IMR-90 (cell line): ENCODE measurements around the gene MPP7. TPM values are rescaled to one million over a fixed set of nuclear protein-coding genes. Genes with fewer than 3 reads are reported as not detected.

ENCODE experiments used
- ATAC-seq: fragments of 200-7000 bp; cut with Tn5 transposase; 2 replicates; pipeline ENCODE4 v1.9.1; 2020; ENCODE audit warnings: low read depth, mild to moderate bottlenecking, moderate library complexity
- BruUV-seq: library from RNA; stranded (reverse); fragments of 400-500 nt; replicated peaks from 2 replicates; lab custom pipeline; 2021; lab: Mats Ljungman, UMichigan
- CTCF ChIA-PET: fragments of 300-600 bp; formaldehyde crosslinking; extraction: SDS; loops from one replicate; lab custom pipeline; 2021; ENCODE audit warnings: antibody characterized with exemption; lab: Yijun Ruan, JAX
- POLR2A ChIA-PET: fragments of 300-600 bp; sonication (Branson Sonifier 250); formaldehyde crosslinking; loops from one replicate; lab custom pipeline; 2022; ENCODE audit warnings: antibody characterized with exemption; ENCODE audit not compliant: unreplicated experiment; lab: Charles Lee
- DNase-seq: peaks from one replicate; pipeline ENCODE4 v3.0.0; 2013
- H2AFZ ChIP-seq: replicated peaks from 2 replicates; pipeline ENCODE3; 2013; ENCODE audit warnings: low read length, mild to moderate bottlenecking; ENCODE audit not compliant: poor library complexity
- H2AK5ac ChIP-seq: 2 replicates; pipeline ENCODE4 v1.6.1; 2013; ENCODE audit warnings: low read depth, low read length, inconsistent platforms
- H2AK9ac ChIP-seq: replicated peaks from 2 replicates; pipeline ENCODE3; 2013; ENCODE audit warnings: mild to moderate bottlenecking, low read depth, low read length, moderate library complexity; ENCODE audit not compliant: poor library complexity
- H2BK120ac ChIP-seq: 2 replicates; pipeline ENCODE4 v1.6.1; 2013; ENCODE audit warnings: low read depth, low read length, inconsistent platforms
- H2BK15ac ChIP-seq: 3 replicates; pipeline ENCODE4 v1.6.1; 2013; ENCODE audit warnings: low read depth, low read length, inconsistent platforms
- H2BK20ac ChIP-seq: 2 replicates; pipeline ENCODE4 v1.6.1; 2013; ENCODE audit warnings: low read depth, mild to moderate bottlenecking, inconsistent platforms, low read length, moderate library complexity
- H2BK5ac ChIP-seq: 2 replicates; pipeline ENCODE4 v1.6.1; 2013; ENCODE audit warnings: mild to moderate bottlenecking, low read depth, low read length, inconsistent platforms; ENCODE audit not compliant: poor library complexity, severe bottlenecking
- H3K14ac ChIP-seq: replicated peaks from 2 replicates; pipeline ENCODE4 v1.6.1; 2013; ENCODE audit warnings: low read depth, low read length, inconsistent platforms
- H3K18ac ChIP-seq: 2 replicates; pipeline ENCODE4 v1.6.1; 2013; ENCODE audit warnings: low read depth, low read length, control low read depth
- H3K23ac ChIP-seq: 2 replicates; pipeline ENCODE4 v1.6.1; 2013; ENCODE audit warnings: low read depth, low read length, inconsistent platforms
- H3K27ac ChIP-seq: 2 replicates; pipeline ENCODE4 v1.5.1; 2013; ENCODE audit warnings: mild to moderate bottlenecking, control low read depth, low read length; ENCODE audit not compliant: insufficient read depth
- H3K27me3 ChIP-seq: 2 replicates; pipeline ENCODE4 v1.6.1; 2013; ENCODE audit warnings: low read length; ENCODE audit not compliant: control insufficient read depth, insufficient read depth
- H3K36me3 ChIP-seq: 2 replicates; pipeline ENCODE4 v1.6.1; 2013; ENCODE audit warnings: low read length, mixed read lengths; ENCODE audit not compliant: control insufficient read depth, insufficient read depth
- H3K4ac ChIP-seq: 2 replicates; pipeline ENCODE4 v1.6.1; 2013; ENCODE audit warnings: low read depth, low read length, inconsistent platforms
- H3K4me1 ChIP-seq: 2 replicates; pipeline ENCODE4 v1.6.1; 2013; ENCODE audit warnings: low read length, mixed read lengths; ENCODE audit not compliant: control insufficient read depth, insufficient read depth
- H3K4me2 ChIP-seq: 2 replicates; pipeline ENCODE4 v1.6.1; 2013; ENCODE audit warnings: low read depth, mild to moderate bottlenecking, control low read depth, low read length, moderate library complexity
- H3K4me3 ChIP-seq: 2 replicates; pipeline ENCODE4 v1.5.1; 2013; ENCODE audit warnings: low read depth, mild to moderate bottlenecking, control low read depth, low read length, moderate library complexity; ENCODE audit not compliant: insufficient read depth
- H3K56ac ChIP-seq: 2 replicates; pipeline ENCODE4 v1.6.1; 2013; ENCODE audit warnings: low read length, inconsistent platforms; ENCODE audit not compliant: insufficient read depth; ENCODE audit errors: extremely low read depth
- H3K79me1 ChIP-seq, 2 experiments: 2 replicates each; pipeline ENCODE4 v1.6.1; 2013; ENCODE audit warnings: low read length in 2 of 2, inconsistent platforms in 1 of 2, low read depth in 1 of 2
- H3K9ac ChIP-seq: 2 replicates; pipeline ENCODE4 v1.6.1; 2013; ENCODE audit warnings: low read depth, low read length, control low read depth
- H3K9me1 ChIP-seq: 2 replicates; pipeline ENCODE4 v1.6.1; 2013; ENCODE audit warnings: low read length, inconsistent platforms; ENCODE audit not compliant: insufficient read depth
- H3K9me3 ChIP-seq: 2 replicates; pipeline ENCODE4 v1.6.1; 2013; ENCODE audit warnings: low read length; ENCODE audit not compliant: control insufficient read depth, insufficient read depth
- H4K20me1 ChIP-seq: 2 replicates; pipeline ENCODE4 v1.6.1; 2013; ENCODE audit warnings: low read length, inconsistent platforms; ENCODE audit not compliant: insufficient read depth
- H4K5ac ChIP-seq: 2 replicates; pipeline ENCODE4 v1.6.1; 2013; ENCODE audit warnings: mild to moderate bottlenecking, low read depth, low read length, control low read depth
- H4K8ac ChIP-seq, 2 experiments: 2 replicates each; pipeline ENCODE4 v1.6.1; 2013; ENCODE audit warnings: low read depth in 2 of 2, low read length in 2 of 2, control low read depth in 1 of 2, inconsistent platforms in 1 of 2
- H4K91ac ChIP-seq: 2 replicates; pipeline ENCODE4 v1.6.1; 2013; ENCODE audit warnings: low read depth, low read length, inconsistent platforms; ENCODE audit not compliant: insufficient read depth
- CEBPB ChIP-seq: IDR thresholded peaks from 2 replicates; pipeline ENCODE4 v1.6.1; 2012; ENCODE audit warnings: low read depth, low read length, improper control_type of control experiment
- SMC3 ChIP-seq: fragments of 150-350 bp; IDR thresholded peaks from 2 replicates; pipeline ENCODE4 v1.6.1; 2016; ENCODE audit warnings: low read depth, mild to moderate bottlenecking, antibody characterized with exemption, low read length, moderate library complexity
- WGBS, 2 experiments: methylation state at CpG; one replicate each; pipeline versions ENCODE4 v1.1.5 to v1.1.7; 2013; ENCODE audit warnings: missing lambda C conversion rate in 2 of 2; ENCODE audit not compliant: insufficient read length in 1 of 2; ENCODE audit errors: extremely low coverage in 2 of 2; 5-methylcytosine and 5-hydroxymethylcytosine counted together
- dilution Hi-C: fragments of 300-500 bp; cut with HindIII; formaldehyde crosslinking; loops from one replicate; pipeline ENCODE4 v1.14.3; 2018; ENCODE audit warnings: low sequenced_read_pairs; ENCODE audit not compliant: unreplicated experiment
- in situ Hi-C: fragments of 300-500 bp; cut with MboI; formaldehyde crosslinking; loops from 3 replicates; pipeline ENCODE4 v1.14.3; 2019; ENCODE audit warnings: low sequenced_read_pairs, inconsistent platforms, mixed read lengths
- intact Hi-C: fragments of 100-400 bp; cut with micrococcal nuclease; formaldehyde crosslinking; loops from 2 replicates; pipeline ENCODE4 v1.10.0; 2022
- polyA plus RNA-seq, 3 experiments: library from polyadenylated mRNA; depleted of rRNA; stranded (reverse); fragments of >200 nt; gene quantifications; 2 replicates each; pipeline ENCODE4 v1.2.3, GENCODE V29; 2012; ENCODE audit warnings: low replicate concordance in 1 of 3
- total RNA-seq: library from RNA; depleted of rRNA; stranded (reverse); fragments of >200 nt; gene quantifications from 2 replicates; pipeline ENCODE4 v1.2.3, GENCODE V29; 2012

Gene MPP7
- total and polyA plus RNA-seq, 2 of the 4 experiments (the other 2 are of a cell fraction) = 0.39 to 1.4 TPM

DNA sequence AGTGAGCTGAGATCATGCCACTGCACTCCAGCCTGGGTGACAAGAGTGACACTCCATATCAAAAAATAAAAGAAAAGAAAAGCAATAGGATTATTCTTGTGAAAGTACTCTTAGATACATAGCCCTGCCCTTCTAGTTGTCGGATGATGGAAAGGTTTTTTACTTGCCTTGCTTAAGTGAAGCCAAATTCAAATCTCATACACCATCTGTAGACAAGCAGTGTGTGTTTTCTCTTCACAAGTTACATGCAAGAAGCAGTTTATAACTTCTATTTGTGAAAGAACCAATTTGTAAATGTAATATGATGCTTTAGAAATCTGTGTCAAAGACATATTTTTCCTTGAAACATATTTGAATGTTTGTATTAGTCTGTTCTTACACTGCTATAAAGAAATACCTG lies 15.8 kb upstream of the MPP7 start:
- Histone ChIP-seq H4K8ac (no peak overlapping the region), H3K23ac (no peak overlapping the region), H3K18ac (no peak overlapping the region), H2AK9ac (no peak overlapping the region), H3K56ac (no peak overlapping the region), H3K14ac (no peak overlapping the region), H3K27me3 (peaks cover 19% of the 10 kb centered on the region), H2AK5ac (no peak overlapping the region), H2BK15ac (no peak overlapping the region), H3K4me3 (no peak overlapping the region), H3K36me3 (no peaks in the 10 kb centered on the region), H2BK5ac (no peak overlapping the region), H4K5ac (no peak overlapping the region), H4K91ac (no peak overlapping the region), H3K27ac (no peak overlapping the region), H3K79me1 (no peaks in the 10 kb centered on the region), H3K9me3 (no peaks in the 10 kb centered on the region), H2AFZ (no peak overlapping the region), H3K4ac (no peak overlapping the region), H3K9ac (no peak overlapping the region), H2BK20ac (no peak overlapping the region), H4K20me1 (no peaks in the 10 kb centered on the region), H3K4me2 (no peak overlapping the region), H3K9me1 (no peaks in the 10 kb centered on the region), H2BK120ac (no peak overlapping the region), H3K4me1 (no peaks in the 10 kb centered on the region)
- in situ Hi-C loops = no loop called here
- no peak for DNase-seq
- no peak for TF ChIP-seq SMC3
- no peak for TF ChIP-seq CEBPB
- no peak for ATAC-seq
- CTCF ChIA-PET = no interaction called here
- no CpG with 5 or more reads among the region's 1 CpG for WGBS, 2 experiments
- dilution Hi-C loops = no loop called here
- POLR2A ChIA-PET = no interaction called here
- BruUV-seq = no TSS peak
- intact Hi-C loops = no loop called here
